ENCODE measurements around the gene LILRA6. TPM values are rescaled to one million over a fixed set of nuclear protein-coding genes. Genes with fewer than 3 reads are reported as not detected.
"Not testable (repeated sequence)": the region's sequence is repeated elsewhere in the genome, so short reads cannot be mapped to it uniquely, and the experiment has no call there.

Gene LILRA6
- total and polyA plus RNA-seq, 5 donors from 2014 or later = 0.11 to 0.13 TPM; not detected in 3

DNA sequence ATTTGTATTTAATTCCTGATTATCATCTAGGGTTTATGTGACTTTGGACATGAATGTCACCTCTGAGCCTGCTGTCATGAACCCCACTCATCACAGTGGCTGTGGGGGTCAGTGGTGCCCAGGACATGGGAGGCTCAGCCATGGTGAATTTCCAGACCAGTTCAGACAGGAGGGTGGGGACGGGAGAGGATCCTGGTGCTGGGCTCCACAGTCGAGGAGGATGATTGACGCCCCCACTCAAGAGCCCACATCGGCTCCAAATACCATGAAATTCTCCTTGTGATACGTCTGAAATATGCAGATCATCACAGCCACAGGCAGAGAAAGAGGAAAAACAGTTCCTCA lies 18.7 kb downstream of the LILRA6 start:
- not testable (repeated sequence) for H3K36me3 Mint-ChIP-seq; H3K4me1 ChIP-seq (ENCODE audit: control insufficient read depth, insufficient read depth, low read length, poor library complexity, severe bottlenecking); H3K4me1 Mint-ChIP-seq; H3K27ac Mint-ChIP-seq; DNase-seq; H3K27me3 Mint-ChIP-seq; H3K9me3 Mint-ChIP-seq; H3K9me3 ChIP-seq (ENCODE audit: control insufficient read depth in 2 of 2, low read length in 2 of 2); H3K4me3 Mint-ChIP-seq; H3K27ac ChIP-seq (ENCODE audit: insufficient read depth, low read length, poor library complexity, severe bottlenecking); H3K27me3 ChIP-seq (ENCODE audit: control insufficient read depth, insufficient read depth, low read length); H3K4me3 ChIP-seq (ENCODE audit: low read depth, low read length); H3K36me3 ChIP-seq (ENCODE audit: control insufficient read depth, insufficient read depth, low read length)
- ATAC-seq (ENCODE audit: low read depth in 2 of 2) = peak in 1 of 2 donors; percentile 17

DNA sequence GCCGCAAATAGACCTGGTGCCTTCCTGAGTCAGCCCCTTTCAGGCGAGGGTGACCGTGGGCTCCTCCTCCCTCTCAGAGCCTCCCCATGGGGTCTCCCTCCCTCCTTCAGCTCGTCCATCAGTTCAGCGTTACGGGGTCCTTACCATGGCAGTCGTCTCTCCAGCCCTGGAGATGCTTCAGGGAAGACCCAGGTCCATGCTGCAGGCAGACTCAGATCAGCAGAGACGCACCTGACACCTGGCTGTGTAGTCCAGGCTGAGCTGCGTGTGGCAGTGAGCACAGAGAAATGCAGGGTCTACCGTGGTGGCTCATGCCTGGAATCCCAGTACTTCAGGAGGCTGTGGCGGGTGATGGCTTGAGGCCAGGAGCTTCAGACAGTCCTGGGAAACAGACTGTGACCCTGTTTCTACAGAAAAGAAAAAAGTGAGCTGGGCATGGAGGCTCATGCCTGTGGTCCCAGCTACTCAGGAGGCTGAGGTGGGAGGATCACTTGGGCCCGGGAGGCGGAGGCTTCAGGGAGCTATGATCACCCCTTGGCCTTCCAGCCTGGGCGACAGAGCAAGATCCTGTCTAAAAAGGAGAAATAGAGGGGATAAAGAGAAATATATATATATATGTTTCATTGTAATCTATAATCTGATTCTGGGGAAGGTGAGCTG lies 19.2 kb downstream of the LILRA6 start:
- H3K9me3 Mint-ChIP-seq; H3K27me3 ChIP-seq (ENCODE audit: control insufficient read depth, insufficient read depth, low read length); H3K36me3 Mint-ChIP-seq; H3K36me3 ChIP-seq (ENCODE audit: control insufficient read depth, insufficient read depth, low read length); H3K4me1 Mint-ChIP-seq; ATAC-seq (ENCODE audit: low read depth in 2 of 2); H3K27ac ChIP-seq (ENCODE audit: insufficient read depth, low read length, poor library complexity, severe bottlenecking); H3K4me3 ChIP-seq (ENCODE audit: low read depth, low read length); H3K4me3 Mint-ChIP-seq; H3K4me1 ChIP-seq (ENCODE audit: control insufficient read depth, insufficient read depth, low read length, poor library complexity, severe bottlenecking); H3K27me3 Mint-ChIP-seq; DNase-seq; H3K9me3 ChIP-seq (ENCODE audit: control insufficient read depth in 2 of 2, low read length in 2 of 2): not testable (repeated sequence)
- H3K27ac Mint-ChIP-seq = peak overlapping the region in 1 of 3 donors; percentile 60

DNA sequence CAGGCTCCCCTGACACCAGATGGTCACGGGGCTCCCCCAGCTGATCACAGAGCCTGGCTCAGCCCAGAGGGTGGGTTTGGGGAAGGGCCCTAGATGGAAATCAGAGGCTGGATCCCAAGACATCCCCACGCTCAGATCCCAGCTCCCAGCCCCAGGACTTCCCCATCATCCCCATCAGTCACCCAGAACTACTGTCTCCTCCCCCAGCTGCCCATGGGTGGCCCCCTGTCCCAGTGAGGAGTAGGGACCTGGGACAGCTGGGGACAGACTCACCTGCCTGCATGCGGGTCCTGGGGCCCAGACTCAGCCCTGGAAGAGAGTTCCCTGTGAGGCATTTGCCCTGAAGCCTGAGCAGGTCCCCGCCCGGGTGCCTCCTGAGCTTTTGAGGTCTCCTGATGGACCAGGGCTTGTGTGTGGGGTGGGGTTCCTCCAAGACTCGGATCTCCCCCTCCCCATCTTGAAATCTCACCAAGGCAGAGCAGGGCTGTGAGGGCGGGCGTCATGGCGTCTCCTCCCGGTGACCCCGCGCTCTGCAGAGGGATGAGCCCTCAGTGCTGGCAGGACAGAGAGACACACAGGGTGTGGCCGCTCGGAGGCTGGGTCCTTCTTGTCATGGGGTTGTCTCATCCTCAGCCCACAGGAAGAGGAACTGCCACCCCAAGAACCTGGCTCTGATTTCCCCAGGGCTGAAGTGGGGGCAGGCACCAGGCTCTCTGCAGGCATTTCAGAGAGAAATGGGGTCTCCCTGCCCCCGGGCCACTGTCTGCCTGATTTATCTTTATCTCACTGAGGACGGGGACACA lies 19.9 kb downstream of the LILRA6 start, which contains the start of gene LILRB3:
TSS of gene LILRB3 (minus strand) at position 534 of the 803 bp plus-strand sequence. CDS start at position 503, 31 bp downstream.
- not testable (repeated sequence) for DNase-seq; H3K27ac ChIP-seq (ENCODE audit: insufficient read depth, low read length, poor library complexity, severe bottlenecking); H3K4me3 ChIP-seq (ENCODE audit: low read depth, low read length); H3K36me3 Mint-ChIP-seq; H3K4me1 ChIP-seq (ENCODE audit: control insufficient read depth, insufficient read depth, low read length, poor library complexity, severe bottlenecking); H3K9me3 ChIP-seq (ENCODE audit: control insufficient read depth in 2 of 2, low read length in 2 of 2); H3K9me3 Mint-ChIP-seq; H3K4me1 Mint-ChIP-seq; H3K36me3 ChIP-seq (ENCODE audit: control insufficient read depth, insufficient read depth, low read length); H3K27me3 ChIP-seq (ENCODE audit: control insufficient read depth, insufficient read depth, low read length); H3K27me3 Mint-ChIP-seq; H3K4me3 Mint-ChIP-seq
- peak in 1 of 2 donors; percentile 37 for ATAC-seq (ENCODE audit: low read depth in 2 of 2)
- H3K27ac Mint-ChIP-seq = peak within 1 kb of the TSS in 1 of 3 donors; percentile 60

DNA sequence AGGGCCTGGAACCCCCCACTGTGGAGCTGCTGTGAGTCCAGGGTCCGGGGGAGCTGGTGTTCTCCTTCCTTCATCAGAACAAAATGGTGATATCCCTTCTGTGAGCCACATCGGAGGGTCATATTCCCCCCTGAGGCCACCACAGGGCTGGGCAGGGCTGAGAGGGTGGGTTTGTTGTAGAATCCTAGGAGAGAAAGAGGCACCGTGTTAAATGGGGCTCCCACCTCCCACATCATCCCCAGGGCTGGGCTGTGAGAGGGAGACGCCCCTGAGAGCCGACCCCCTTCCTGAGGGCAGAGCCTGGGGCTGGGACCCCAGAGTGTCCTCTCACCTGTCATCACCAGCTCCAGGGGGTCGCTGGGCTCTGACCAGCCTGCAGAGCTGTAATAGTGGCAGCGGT lies 20.6 kb downstream of the LILRA6 start:
- not testable (repeated sequence) for H3K9me3 Mint-ChIP-seq; DNase-seq; H3K9me3 ChIP-seq (ENCODE audit: control insufficient read depth in 2 of 2, low read length in 2 of 2); H3K27me3 ChIP-seq (ENCODE audit: control insufficient read depth, insufficient read depth, low read length); ATAC-seq (ENCODE audit: low read depth in 2 of 2); H3K27me3 Mint-ChIP-seq; H3K4me3 ChIP-seq (ENCODE audit: low read depth, low read length); H3K27ac ChIP-seq (ENCODE audit: insufficient read depth, low read length, poor library complexity, severe bottlenecking); H3K36me3 Mint-ChIP-seq; H3K4me1 Mint-ChIP-seq; H3K4me3 Mint-ChIP-seq; H3K4me1 ChIP-seq (ENCODE audit: control insufficient read depth, insufficient read depth, low read length, poor library complexity, severe bottlenecking); H3K36me3 ChIP-seq (ENCODE audit: control insufficient read depth, insufficient read depth, low read length); H3K27ac Mint-ChIP-seq

DNA sequence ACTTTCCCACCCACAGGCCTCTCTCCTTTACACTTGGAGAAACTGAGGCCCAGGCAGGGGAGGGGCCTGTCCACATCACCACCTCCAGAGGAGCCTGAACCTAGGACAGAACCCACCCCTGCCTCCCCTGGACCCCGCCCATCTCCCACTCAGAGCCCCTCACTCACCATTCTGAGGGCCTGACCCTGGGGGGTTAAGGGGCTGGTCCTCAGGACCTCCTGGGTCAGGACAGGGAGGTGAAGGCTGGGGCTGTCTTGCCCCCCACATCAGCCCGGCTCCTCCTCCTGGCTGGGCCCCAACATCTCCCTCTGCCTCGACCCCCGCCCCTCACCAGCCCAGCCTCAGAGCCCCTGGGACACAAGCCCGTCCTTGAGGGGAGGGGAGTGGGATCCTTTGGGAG lies 22.9 kb downstream of the LILRA6 start:
- not testable (repeated sequence) for H3K27me3 Mint-ChIP-seq; H3K9me3 ChIP-seq (ENCODE audit: control insufficient read depth in 2 of 2, low read length in 2 of 2); H3K9me3 Mint-ChIP-seq; H3K27ac Mint-ChIP-seq; H3K36me3 ChIP-seq (ENCODE audit: control insufficient read depth, insufficient read depth, low read length); H3K4me1 Mint-ChIP-seq; H3K27ac ChIP-seq (ENCODE audit: insufficient read depth, low read length, poor library complexity, severe bottlenecking); ATAC-seq (ENCODE audit: low read depth in 2 of 2); H3K36me3 Mint-ChIP-seq; H3K4me3 Mint-ChIP-seq; H3K4me3 ChIP-seq (ENCODE audit: low read depth, low read length); H3K27me3 ChIP-seq (ENCODE audit: control insufficient read depth, insufficient read depth, low read length); H3K4me1 ChIP-seq (ENCODE audit: control insufficient read depth, insufficient read depth, low read length, poor library complexity, severe bottlenecking); DNase-seq

DNA sequence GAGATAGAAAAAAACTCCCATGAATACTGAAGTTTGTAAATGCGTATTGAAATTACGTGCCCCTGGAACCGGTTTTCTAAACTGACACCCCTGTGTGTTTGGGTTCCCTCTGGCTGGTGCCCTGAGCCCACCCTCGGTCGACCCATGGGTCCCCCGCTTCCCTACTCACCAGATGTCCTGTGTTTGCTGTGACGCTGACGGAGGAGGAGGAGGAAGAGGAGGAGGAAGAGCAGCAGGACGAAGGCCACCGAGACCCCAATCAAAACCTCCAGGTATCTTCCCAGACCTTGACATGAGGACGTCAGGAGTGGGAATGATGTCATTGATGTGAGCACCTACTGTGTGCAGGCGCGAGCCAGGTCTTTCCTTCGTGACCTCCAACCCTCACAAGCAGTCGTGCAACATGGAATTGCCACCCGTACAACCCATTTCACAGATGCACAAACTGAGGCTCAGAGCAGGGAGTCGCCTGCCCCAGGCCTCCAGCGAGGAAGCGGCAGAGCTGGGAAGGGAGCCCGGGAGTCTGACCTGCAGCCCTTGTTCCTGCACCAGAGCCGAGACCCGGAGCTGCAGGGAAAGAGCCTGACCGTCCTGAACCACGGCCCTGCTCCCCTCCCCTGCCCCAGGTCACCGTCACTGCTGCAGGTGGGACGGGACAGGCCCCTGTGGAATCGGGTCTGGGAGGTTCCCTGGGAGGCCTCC lies 23.5 kb downstream of the LILRA6 start:
- Mint-ChIP-seq H3K36me3 (peaks cover 4% of the 10 kb centered on the region), H3K4me3 (no peak overlapping the region), H3K27ac (no peak overlapping the region), H3K27me3 (no peaks in the 10 kb centered on the region), H3K4me1 (peaks cover 0 to 3% (median under 1%) of the 10 kb centered on the region in 4 donors), H3K9me3 (no peaks in the 10 kb centered on the region)
- no peak overlapping the region for H3K4me3 ChIP-seq (ENCODE audit: low read depth, low read length)
- H3K27ac ChIP-seq (ENCODE audit: insufficient read depth, low read length, poor library complexity, severe bottlenecking) = no peak overlapping the region
- H3K9me3 ChIP-seq (ENCODE audit: control insufficient read depth in 2 of 2, low read length in 2 of 2) = no peaks in the 10 kb centered on the region
- no peak for ATAC-seq (ENCODE audit: low read depth in 2 of 2)
- DNase-seq = no peak
- H3K4me1 ChIP-seq (ENCODE audit: control insufficient read depth, insufficient read depth, low read length, poor library complexity, severe bottlenecking) = no peaks in the 10 kb centered on the region
- no peaks in the 10 kb centered on the region for H3K27me3 ChIP-seq (ENCODE audit: control insufficient read depth, insufficient read depth, low read length)
- H3K36me3 ChIP-seq (ENCODE audit: control insufficient read depth, insufficient read depth, low read length) = no peaks in the 10 kb centered on the region

DNA sequence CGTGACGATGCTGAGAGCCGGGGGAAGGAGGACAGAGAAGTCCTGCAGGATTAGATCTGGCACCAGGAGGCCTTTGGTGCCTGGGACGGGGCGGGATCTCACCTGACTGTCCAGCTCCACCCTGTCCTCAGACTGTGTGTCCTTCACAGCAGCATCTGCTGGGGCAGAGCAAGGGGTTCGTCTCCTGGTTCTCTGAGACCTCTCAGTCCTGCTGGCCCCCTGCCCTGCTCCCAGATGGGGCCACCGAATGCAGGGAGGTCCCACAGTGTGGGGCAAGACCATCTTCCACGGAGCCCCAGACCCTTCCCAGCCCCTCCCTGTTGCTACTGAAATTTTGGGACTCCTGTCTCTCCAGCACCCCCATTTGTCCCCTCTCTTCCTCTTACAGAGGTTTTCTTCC lies 24.3 kb downstream of the LILRA6 start:
- ATAC-seq (ENCODE audit: low read depth in 2 of 2) (no peak), DNase-seq (no peak)
- H3K27me3 ChIP-seq (ENCODE audit: control insufficient read depth, insufficient read depth, low read length) = no peaks in the 10 kb centered on the region
- Mint-ChIP-seq H3K9me3 (no peaks in the 10 kb centered on the region), H3K27me3 (no peaks in the 10 kb centered on the region), H3K4me1 (peaks cover 0 to 2% (median 2%) of the 10 kb centered on the region in 4 donors), H3K27ac (no peak overlapping the region), H3K4me3 (no peak overlapping the region), H3K36me3 (peaks cover 5% of the 10 kb centered on the region)
- no peaks in the 10 kb centered on the region for H3K9me3 ChIP-seq (ENCODE audit: control insufficient read depth in 2 of 2, low read length in 2 of 2)
- H3K36me3 ChIP-seq (ENCODE audit: control insufficient read depth, insufficient read depth, low read length) = no peaks in the 10 kb centered on the region
- H3K4me3 ChIP-seq (ENCODE audit: low read depth, low read length) = no peak overlapping the region
- H3K4me1 ChIP-seq (ENCODE audit: control insufficient read depth, insufficient read depth, low read length, poor library complexity, severe bottlenecking) = no peaks in the 10 kb centered on the region
- H3K27ac ChIP-seq (ENCODE audit: insufficient read depth, low read length, poor library complexity, severe bottlenecking) = no peak overlapping the region
